B cell (primary cell): ENCODE results near the gene SUB1.

Experiments used
- CTCF ChIP-seq: fragments of 200-600 bp; IDR thresholded peaks from one replicate; pipeline ENCODE4 v1.8.0; 2022; ENCODE audit warnings: antibody characterized with exemption, mild to moderate bottlenecking
- EZH2 ChIP-seq: IDR thresholded peaks from 2 replicates; pipeline ENCODE4 v1.6.1; 2012; ENCODE audit warnings: borderline replicate concordance, low read depth, mild to moderate bottlenecking, moderate library complexity, low read length; ENCODE audit not compliant: insufficient read depth, poor library complexity, severe bottlenecking

DNA sequence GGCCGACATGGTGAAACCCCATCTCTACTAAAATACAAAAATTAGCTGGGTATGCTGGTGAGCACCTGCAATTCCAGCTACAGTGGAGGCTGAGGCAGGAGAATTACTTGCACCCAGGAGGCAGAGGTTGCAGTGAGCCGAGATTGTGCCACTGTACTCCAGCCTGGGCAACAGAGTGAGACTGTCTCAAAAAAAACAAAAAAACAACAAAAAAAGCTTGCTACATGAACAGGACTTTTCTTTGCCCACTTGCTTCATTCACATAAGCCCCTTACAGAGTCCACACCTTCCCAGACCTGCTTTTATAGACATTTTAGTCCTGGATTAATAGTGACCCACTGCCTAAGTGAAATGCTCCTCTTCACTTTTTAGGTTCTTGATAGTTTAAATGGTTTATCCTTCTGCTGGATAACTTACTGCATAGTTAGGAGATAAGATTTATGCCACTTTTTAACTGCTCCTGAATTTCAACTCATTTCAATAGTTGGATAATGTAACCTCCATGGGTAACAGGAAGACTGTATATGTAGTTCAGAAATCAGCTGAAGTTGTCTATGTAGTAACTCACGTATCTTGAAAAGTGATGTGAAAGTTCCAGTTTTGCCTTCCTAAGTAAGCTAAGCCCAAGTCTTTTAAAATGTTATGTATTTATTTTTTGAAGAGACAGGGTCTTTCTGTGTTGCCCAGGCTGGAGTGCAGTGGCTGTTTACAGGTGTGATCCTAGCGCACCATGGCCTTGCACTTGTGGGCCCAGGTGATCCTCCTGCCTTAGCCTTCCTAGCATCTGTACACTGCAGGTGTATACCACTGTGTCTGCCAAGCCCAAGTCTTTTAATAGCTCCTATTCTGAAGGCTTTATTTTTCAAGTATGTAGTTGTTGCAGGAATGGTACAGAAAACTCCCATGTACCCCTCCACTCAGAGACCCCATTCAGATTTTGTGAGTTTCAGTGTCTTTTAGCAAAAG, 19.7 kb downstream of the SUB1 start:
- TF ChIP-seq CTCF: no peak
- no peak for TF ChIP-seq EZH2
